ENCODE data around the gene ARFGEF2. TPM values are rescaled to one million over a fixed set of nuclear protein-coding genes. Genes with fewer than 3 reads are reported as not detected.

Gene ARFGEF2
- total and polyA plus RNA-seq, 8 donors = 6.5 to 127 (median 33.6) TPM

DNA sequence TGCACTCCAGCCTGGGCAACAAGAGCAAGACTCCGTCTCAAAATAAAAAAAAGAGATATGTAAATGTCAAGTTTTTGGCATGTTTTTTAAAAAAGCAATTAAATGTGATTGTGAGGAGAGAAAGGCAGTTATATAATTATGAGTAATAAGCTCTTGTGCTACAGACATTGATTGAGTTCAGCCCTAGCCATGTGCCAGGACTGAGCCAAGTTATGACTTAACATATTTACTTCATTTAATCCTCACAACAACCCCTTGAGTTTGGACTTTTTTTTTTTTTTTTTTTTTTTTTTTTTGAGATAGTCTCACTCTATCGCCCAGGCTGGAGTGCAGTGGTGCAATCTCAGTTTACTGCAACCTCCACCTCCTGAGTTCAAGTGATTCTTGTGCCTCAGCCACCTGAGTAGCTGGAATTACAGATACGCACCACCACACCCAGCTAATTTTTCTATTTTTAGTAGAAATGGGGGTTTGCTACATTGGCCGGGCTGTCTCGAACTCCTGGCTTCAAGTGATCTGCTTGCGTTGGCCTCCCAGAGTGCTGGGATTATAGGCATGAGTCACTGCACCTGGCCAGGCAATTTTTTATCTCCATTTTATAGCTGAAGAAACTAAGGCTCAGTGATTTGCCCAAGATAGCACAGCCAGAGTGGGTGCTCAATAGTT is 109.6 kb downstream of the ARFGEF2 start:
- intact Hi-C loops (cut with DNase I; ENCODE audit: low total_unique reads) = no loop called here
- TF ChIP-seq POLR2AphosphoS5 (IDR thresholded peaks at IDR 0.05) (peak in 1 of 3 donors; percentile 28), CTCF (IDR thresholded peaks at IDR 0.05) (no peak)
- H3K36me3 ChIP-seq = peaks cover 56 to 100% (median 97%) of the 10 kb centered on the region in 4 donors
- no peak for DNase-seq
- no peaks in the 10 kb centered on the region for H3K27me3 ChIP-seq
- WGBS, 5 donors = 58 to 80% (median 67%) methylated on average over 5 to 6 of the region's 6 CpGs
- H3K9me3 ChIP-seq = no peaks in the 10 kb centered on the region
- no peaks in the 10 kb centered on the region for H3K4me1 ChIP-seq
- H3K27ac ChIP-seq = no peak overlapping the region
- no peak overlapping the region for H3K4me3 ChIP-seq

GRCh38 chr20:49032455-49032854 is 110.9 kb downstream of the ARFGEF2 start:
- Histone ChIP-seq H3K27me3 (no peaks in the 10 kb centered on the region), H3K9me3 (no peaks in the 10 kb centered on the region), H3K27ac (no peak overlapping the region), H3K4me1 (peaks cover 0 to 2% (median 0%) of the 10 kb centered on the region in 4 donors), H3K36me3 (peaks cover 52 to 87% (median 84%) of the 10 kb centered on the region in 4 donors), H3K4me3 (no peak overlapping the region)
- intact Hi-C loops (cut with DNase I; ENCODE audit: low total_unique reads) = no loop called here
- TF ChIP-seq CTCF (IDR thresholded peaks at IDR 0.05) = no peak
- TF ChIP-seq POLR2A (IDR thresholded peaks at IDR 0.05) = no peak
- no peak for TF ChIP-seq EP300 (IDR thresholded peaks at IDR 0.05)
- no peak for TF ChIP-seq POLR2AphosphoS5 (IDR thresholded peaks at IDR 0.05)
- 94 to 98% (median 98%) methylated on average over 8 of the region's 8 CpGs for WGBS, 5 donors
- DNase-seq = no peak

GRCh38 chr20:49034070-49034732 is 112.7 kb downstream of the ARFGEF2 start:
- TF ChIP-seq EP300 (IDR thresholded peaks at IDR 0.05) (no peak), POLR2AphosphoS5 (IDR thresholded peaks at IDR 0.05) (no peak), CTCF (IDR thresholded peaks at IDR 0.05) (no peak)
- Histone ChIP-seq H3K9me3 (no peaks in the 10 kb centered on the region), H3K4me3 (no peak overlapping the region), H3K27me3 (no peaks in the 10 kb centered on the region), H3K27ac (no peak overlapping the region), H3K4me1 (peaks cover 0 to 16% (median 4%) of the 10 kb centered on the region in 4 donors), H3K36me3 (peaks cover 38 to 69% (median 67%) of the 10 kb centered on the region in 4 donors)
- DNase-seq = no peak
- 87 to 94% (median 93%) methylated on average over 6 to 7 of the region's 7 CpGs for WGBS, 5 donors
- intact Hi-C loops (cut with DNase I; ENCODE audit: low total_unique reads) = no loop called here

DNA sequence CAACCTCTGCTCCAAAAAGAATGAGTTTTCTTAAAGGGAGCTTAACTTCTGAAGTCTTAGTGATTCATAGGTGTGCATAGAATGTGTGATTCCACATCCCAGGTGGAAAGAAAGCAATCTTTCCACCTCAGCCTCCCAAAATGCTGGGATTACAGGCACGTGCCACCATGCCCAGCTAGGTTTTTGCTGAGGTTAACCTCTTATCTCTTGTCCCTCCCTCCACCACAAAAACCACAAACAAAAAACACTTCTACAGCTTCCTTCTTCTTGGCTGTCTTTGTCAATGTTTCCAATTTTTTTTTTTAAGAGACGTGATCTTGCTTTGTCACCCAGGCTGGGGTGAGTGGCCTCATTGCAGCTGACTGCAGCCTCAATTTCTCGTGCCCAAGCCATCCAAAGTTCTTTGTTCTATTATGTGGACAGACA is 116.5 kb downstream of the ARFGEF2 start:
- H3K27me3 ChIP-seq = no peaks in the 10 kb centered on the region

More for the DNA sequence above, 116.5 kb downstream of the ARFGEF2 start:
- TF ChIP-seq POLR2AphosphoS5 (IDR thresholded peaks at IDR 0.05) (no peak), CTCF (IDR thresholded peaks at IDR 0.05) (no peak), POLR2A (IDR thresholded peaks at IDR 0.05) (no peak), EP300 (IDR thresholded peaks at IDR 0.05) (no peak)
- Histone ChIP-seq H3K27ac (peak overlapping the region in 1 of 5 donors; percentile 27), H3K9me3 (no peaks in the 10 kb centered on the region), H3K4me1 (peaks cover 0 to 16% (median 4%) of the 10 kb centered on the region in 4 donors), H3K4me3 (no peak overlapping the region), H3K36me3 (peaks cover 17 to 33% (median 31%) of the 10 kb centered on the region in 4 donors)
- 35 to 48% (median 45%) methylated on average over 3 of the region's 3 CpGs for WGBS, 5 donors
- peak in 1 of 2 donors; percentile 12 for DNase-seq
- intact Hi-C loops (cut with DNase I; ENCODE audit: low total_unique reads) = no loop called here

All from stomach (tissue), 9 donors.